NB4 (cell line): ENCODE results near the gene SLC39A8.
"Not testable (repeated sequence)": the region's sequence is repeated elsewhere in the genome, so short reads cannot be mapped to it uniquely, and the experiment has no call there.

Source experiments
- DNase-seq: peaks from one replicate; pipeline ENCODE4 v3.0.0; 2010; ENCODE audit warnings: low read depth
- H3K4me3 ChIP-seq: one replicate; pipeline ENCODE4 v1.5.1; 2011; ENCODE audit warnings: mild to moderate bottlenecking, low read depth, low read length, moderate library complexity
- MYC ChIP-seq: IDR thresholded peaks from 2 replicates; pipeline ENCODE4 v1.6.1; 2011; ENCODE audit warnings: low read depth, low read length
- POLR2A ChIP-seq: IDR thresholded peaks from 2 replicates; pipeline ENCODE4 v1.6.1; 2011; ENCODE audit warnings: mild to moderate bottlenecking; ENCODE audit not compliant: insufficient read length; ENCODE audit errors: extremely low read depth
- TF ChIP-seq, protein P1 (sequence below): IDR thresholded peaks from 2 replicates; pipeline ENCODE4 v1.6.1; 2011; ENCODE audit warnings: low read depth, low read length
- TF ChIP-seq, protein P2 (sequence below): IDR thresholded peaks from one replicate; pipeline ENCODE4 v1.5.1; 2012; ENCODE audit warnings: low read depth, low read length

The SLC39A8 gene

DNA sequence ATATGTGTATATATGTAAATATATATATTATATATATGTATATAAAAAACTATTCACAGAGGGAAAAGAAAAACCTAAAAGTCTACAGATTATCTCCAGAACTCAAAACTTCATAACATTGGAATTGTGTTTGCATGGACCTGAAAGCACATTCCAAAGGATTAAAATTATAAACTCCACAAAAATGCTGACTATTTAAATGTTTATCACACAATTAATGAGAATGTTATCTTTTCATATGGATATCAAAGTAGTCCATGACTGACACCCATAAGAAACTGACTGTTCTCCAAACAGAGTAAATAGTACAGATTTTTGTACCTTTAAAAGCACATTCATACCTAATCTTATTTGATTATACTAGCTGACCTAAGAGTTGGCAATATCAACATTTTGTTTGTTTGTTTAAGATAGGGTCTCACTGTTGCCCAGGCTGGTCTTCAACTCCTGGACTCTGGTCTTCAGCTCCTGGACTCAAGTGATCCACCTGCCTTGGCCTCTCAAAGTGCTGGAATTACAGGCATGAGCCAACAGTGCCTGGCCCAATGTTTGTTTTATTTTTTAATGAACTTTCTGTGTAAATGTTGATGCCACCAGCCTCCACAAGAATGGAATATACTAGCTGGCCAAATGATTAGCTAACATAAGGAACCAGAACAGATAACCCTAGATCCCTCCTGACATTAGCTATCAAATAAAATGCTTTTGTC, 50.0 kb downstream of the SLC39A8 start:
- TF ChIP-seq POLR2A: no peak
- TF ChIP-seq MYC: no peak
- TF ChIP-seq, protein P1, sequence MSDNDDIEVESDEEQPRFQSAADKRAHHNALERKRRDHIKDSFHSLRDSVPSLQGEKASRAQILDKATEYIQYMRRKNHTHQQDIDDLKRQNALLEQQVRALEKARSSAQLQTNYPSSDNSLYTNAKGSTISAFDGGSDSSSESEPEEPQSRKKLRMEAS: no peak
- H3K4me3 ChIP-seq: no peak overlapping the region
- DNase-seq: no peak

DNA sequence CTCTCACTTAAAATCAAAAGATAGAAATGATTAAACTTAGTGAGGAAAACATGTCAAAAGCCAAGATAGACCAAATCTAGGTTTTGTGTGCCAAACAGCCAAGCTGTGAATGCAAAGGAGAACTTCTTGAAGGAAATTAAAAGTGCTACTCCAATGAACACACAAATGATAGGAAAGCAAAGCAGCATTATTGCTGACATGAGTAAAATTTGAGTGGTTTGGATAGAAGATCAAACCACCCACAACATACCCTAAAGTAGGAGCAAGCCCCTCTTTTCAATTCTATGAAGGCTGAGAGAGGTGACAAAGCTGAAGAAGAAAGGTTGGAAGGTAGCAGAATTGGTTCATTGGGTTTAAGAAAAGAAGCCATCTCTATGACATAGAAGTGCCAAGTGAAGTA, 56.8 kb downstream of the SLC39A8 start:
- TF ChIP-seq POLR2A (no peak), MYC (no peak)
- no peak for DNase-seq
- no peak overlapping the region for H3K4me3 ChIP-seq

DNA sequence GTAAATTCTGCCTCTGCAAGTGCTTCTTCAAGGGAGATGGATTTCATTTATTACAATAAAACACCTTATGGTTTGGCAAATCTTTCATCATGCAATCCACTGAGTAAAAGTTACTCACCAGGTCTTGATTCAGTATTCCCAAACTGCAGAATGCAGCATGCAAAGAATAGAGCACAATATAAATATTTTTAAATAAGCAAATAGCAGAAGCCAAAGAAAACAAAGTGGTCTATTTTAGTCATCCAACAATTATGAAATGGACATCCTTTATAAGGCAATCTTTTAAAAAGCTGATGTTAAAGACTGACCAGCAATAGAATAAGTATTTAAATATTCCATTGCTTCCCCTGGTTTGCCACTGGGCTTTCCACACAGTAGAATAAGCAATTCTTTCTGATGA, 59.5 kb downstream of the SLC39A8 start:
- TF ChIP-seq MYC: no peak
- TF ChIP-seq, protein P2, sequence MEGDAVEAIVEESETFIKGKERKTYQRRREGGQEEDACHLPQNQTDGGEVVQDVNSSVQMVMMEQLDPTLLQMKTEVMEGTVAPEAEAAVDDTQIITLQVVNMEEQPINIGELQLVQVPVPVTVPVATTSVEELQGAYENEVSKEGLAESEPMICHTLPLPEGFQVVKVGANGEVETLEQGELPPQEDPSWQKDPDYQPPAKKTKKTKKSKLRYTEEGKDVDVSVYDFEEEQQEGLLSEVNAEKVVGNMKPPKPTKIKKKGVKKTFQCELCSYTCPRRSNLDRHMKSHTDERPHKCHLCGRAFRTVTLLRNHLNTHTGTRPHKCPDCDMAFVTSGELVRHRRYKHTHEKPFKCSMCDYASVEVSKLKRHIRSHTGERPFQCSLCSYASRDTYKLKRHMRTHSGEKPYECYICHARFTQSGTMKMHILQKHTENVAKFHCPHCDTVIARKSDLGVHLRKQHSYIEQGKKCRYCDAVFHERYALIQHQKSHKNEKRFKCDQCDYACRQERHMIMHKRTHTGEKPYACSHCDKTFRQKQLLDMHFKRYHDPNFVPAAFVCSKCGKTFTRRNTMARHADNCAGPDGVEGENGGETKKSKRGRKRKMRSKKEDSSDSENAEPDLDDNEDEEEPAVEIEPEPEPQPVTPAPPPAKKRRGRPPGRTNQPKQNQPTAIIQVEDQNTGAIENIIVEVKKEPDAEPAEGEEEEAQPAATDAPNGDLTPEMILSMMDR: no peak
- TF ChIP-seq POLR2A: no peak
- TF ChIP-seq, protein P1: no peak
- no peak for DNase-seq
- no peak overlapping the region for H3K4me3 ChIP-seq

DNA sequence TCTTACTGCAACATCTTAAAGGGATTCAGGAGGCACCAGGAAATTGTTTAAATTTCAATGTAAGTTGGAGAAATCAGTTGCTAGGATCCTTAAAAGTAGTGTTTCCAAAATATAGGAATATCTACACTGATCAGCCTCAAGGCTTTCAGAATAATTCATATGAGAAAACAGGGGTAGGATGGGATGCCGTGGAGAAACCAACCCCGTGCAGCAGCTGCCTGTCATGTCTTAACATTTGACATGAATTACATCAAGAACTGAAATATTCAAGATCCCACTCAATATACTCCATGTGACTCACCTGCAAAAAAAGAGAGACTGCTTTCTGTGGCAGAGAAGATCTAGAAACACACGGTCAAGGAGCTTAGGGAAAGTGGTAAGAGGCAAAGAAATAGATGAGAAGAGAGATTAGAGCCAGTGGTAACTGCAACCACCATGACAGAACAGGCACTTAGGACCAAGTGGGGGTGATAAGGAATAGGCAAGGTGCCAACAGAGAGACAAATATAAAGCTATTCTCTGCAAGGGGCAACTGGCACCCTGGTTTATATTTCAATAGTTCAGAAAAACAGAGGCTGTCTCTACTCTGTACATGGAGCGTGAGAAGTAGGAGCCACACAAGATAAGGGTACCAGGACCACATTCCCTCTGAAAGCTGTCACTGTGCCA, 64.0 kb downstream of the SLC39A8 start:
- no peak overlapping the region for H3K4me3 ChIP-seq
- TF ChIP-seq, protein P1: no peak
- TF ChIP-seq, protein P2: no peak
- TF ChIP-seq POLR2A (no peak), MYC (no peak)
- no peak for DNase-seq

DNA sequence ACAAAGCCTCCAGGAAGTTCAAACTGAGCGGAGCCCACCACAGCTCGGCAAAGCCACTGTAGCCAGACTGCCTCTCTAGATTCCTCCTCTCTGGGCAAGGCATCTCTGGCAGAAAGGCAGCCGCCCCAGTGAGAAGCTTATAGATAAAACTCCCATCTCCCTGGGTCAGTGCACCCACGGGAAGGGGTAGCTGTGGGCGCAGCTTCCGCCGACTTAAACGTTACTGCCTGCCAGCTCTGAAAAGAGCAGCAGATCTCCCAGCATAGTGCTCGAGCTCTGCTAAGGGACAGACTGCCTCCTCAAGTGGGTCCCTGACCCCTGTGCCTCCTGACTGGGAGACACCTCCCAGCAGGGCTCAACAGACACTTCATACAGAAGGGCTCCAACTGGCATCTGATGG, 72.0 kb downstream of the SLC39A8 start:
- H3K4me3 ChIP-seq, DNase-seq: not testable (repeated sequence)

DNA sequence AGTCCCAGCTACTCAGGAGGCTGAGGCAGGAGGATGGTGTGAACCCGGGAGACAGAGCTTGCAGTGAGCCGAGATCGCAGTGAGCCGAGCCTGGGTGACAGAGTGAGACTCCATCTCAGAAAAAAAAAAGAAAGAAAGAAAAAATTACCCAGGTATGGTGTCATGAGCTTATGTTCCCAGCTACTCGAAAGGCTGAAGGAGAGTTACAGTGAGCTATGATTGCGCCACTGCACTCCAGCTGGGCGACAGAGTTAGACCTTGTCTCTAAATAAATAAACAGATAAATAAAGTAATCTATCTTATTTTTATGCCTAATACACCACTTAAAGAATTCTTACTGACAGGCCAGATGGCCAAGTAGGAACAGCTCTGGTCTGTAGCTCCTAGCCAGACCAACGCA, 73.0 kb downstream of the SLC39A8 start:
- H3K4me3 ChIP-seq: no peak overlapping the region
- TF ChIP-seq, protein P2: no peak
- TF ChIP-seq POLR2A: no peak
- no peak for DNase-seq

DNA sequence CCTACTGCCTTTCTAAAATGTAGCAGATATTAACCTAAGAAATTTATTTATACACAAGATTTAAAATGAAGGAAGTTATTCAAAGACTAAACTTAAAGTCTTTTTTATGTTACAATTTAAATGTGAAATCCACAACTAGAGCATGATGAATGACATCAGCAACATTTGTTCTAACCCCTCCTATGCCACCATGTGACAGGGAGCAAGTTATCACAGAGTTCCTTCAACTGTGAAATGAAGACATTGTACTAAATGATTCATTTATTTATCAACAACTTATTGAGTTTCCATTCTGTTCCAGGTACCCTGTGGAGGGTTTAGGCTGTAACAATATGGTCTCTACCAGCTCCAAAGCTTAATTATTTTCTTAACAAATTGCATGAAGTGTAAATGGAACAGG, 76.9 kb downstream of the SLC39A8 start:
- TF ChIP-seq POLR2A: no peak
- TF ChIP-seq, protein P2: no peak
- TF ChIP-seq, protein P1: no peak
- no peak for TF ChIP-seq MYC
- no peak overlapping the region for H3K4me3 ChIP-seq

More for the DNA sequence above, 76.9 kb downstream of the SLC39A8 start:
- no peak for DNase-seq
